ENCODE measurements around the gene MYO1A.

MYO1A gene

DNA sequence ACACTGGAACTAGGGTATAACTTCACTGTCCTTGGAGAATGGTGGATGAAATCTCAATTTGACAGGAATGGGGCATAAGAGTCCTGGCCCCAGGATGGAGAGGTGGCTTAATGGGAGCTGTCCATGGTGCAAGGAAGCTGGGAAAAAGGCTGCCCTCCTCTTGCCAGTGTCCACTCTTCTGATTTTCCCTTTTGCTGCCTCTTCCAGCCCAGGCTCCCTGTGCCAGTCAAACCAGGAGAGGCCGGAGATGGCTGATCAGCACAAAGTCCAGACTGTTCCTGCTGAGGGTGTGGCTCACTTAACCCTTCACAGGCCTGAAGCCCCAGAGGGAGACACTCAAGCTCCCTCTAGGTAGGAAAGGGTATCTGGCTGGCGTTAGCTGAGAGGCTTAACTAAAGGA is at the start of gene MYO1A:
Gene MYO1A, minus strand, starts transcription at position 240 of the 400 bp plus-strand sequence. CDS start 1,806 bp downstream, outside the sequence.
- no peak for FAIRE-seq

DNA sequence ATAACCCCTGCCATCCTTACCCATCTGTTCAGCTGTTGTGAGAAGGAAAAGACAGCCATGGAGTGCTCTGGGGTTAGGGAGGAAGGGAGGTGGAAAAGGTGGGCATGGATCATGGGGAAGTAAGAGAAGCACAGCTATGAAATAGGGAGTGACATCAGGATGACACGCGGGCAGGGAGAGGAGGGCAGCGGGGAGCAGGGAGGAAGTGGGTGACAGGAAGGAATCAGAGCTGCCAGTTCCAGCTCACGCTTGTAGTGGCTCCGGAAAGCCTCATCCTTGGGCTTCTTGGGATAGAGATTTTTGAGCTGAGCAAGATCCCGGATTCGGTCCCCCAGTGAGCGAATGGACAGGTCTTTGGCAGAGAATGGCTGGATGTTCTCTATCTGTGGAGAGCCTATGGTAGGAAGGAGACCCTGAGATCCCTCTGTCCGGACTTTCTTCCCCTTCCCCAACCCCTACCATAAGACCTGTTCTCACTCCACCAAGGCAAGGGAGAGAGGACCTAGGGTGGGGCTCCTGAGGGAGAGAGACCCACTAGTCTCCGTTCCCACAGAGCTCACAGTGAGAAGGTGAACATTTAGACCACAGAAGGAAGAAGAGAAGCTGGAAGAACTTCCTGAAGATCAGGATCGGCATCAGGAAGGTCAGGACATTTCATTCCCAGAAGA is 49.3 kb upstream of the MYO1A start:
- no peak for FAIRE-seq

DNA sequence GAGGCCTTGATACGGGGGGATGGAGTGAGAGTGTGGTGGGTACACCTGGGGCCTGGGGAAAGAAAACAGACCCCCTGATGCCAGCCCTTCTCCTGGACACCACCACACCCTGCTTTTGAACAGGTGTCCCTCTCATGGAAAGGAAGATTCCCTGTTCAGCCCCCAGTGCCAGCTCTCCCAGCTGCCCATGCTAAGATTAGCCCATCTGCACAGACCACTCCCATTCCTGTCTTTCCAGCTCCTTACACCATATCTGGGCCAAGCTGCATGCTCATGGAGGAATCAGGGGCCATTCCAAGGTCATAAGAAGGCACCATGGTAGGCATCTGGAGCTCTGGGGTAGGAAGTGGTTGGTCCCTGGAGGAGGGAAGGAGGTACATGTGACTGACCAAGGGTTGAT is 48.6 kb upstream of the MYO1A start:
- no peak for FAIRE-seq

DNA sequence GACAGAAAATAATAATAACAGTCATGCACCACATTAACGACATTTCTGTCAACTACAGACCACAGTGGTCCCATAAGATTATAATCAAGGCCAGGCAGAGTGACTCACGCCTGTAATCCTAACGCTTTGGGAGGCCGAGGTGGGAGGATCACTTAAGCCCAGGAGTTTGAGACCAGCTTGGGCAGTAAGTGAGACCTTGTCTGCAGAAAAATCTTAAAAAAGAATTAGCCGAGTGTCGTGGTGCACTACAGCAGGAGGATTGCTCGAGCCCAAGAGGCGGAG is 47.6 kb upstream of the MYO1A start:
- no peak for FAIRE-seq

DNA sequence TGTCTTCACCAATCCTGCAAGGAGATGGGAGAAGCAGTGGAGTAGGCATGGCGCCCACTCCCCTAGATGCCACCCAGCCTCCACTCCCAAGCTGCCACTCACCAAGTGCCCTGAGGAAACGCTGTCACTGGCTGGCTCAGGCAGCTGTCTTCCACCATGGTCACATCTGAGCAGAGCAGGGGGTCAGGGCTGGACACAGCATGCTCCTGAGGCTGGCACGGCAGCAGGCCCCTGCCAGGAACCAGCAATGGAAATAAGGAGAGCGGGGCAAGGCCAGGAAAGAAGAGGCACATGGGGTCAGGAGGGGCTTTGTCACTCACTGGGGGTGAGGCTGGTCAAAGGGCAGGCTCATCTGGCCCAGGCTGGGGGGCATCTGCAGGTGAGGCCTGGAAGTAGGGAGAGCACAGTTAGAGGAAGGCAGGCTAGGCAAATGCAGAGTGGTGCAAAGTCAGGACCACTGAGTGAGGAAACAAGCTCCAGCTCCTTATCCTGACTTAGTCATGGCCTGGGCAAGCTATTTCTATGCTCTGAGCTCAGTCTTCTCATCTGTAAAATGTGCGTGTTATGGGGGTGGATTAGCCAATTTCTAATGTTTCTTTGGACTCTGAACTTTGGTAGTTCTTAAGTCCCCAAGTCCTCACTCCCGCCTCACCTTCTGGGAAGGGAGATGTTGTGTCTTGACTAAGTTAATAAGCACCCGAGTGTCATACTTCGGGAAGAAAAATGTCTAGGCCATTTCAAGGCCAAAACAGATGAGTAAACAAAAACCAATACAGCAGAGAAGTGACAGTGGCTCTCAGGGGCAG is 47.0 kb upstream of the MYO1A start:
- no peak for FAIRE-seq

DNA sequence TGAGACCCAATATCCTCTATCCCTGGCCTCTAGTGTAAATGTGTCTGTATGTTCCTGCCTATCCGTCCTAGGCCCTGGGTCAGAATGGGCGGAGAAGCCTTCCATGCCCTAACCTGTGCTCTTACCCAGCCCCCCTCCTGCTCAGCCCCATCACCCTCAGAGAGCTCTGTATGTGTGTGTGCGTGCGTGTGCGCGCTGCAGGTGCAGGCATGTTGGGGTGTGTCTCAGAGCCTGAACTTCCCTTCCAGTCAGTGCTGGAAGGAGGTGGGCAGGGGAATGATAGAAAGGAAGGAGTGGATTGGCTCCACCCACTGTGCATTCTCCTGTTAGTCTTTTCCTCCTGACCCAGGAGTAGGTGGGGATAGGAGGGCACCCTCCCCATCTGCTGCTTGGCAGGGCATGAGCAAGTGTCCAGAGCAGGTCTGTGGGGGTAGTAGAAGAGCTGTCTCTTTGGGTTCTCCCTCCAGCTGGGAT is 46.2 kb upstream of the MYO1A start:
- no peak for FAIRE-seq

DNA sequence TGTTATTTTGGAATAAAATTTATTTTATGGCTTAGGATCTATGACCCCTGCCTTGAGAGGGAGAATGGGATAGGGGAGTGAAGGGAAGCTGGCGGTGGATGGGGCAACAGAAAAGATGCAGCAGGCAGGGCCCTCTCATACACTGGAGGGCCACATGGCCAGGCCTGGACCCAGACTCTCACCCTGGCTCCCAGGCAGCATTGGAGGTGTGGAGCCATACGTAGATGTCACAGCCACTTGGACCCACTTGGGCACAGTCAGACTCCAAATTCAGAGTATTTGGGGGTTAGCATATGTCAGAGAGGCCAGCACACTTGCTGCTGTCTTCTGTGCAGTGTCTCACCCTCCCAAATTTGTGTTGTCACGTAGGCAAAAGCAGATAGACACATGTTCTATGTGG is 45.5 kb upstream of the MYO1A start:
- no peak for FAIRE-seq

DNA sequence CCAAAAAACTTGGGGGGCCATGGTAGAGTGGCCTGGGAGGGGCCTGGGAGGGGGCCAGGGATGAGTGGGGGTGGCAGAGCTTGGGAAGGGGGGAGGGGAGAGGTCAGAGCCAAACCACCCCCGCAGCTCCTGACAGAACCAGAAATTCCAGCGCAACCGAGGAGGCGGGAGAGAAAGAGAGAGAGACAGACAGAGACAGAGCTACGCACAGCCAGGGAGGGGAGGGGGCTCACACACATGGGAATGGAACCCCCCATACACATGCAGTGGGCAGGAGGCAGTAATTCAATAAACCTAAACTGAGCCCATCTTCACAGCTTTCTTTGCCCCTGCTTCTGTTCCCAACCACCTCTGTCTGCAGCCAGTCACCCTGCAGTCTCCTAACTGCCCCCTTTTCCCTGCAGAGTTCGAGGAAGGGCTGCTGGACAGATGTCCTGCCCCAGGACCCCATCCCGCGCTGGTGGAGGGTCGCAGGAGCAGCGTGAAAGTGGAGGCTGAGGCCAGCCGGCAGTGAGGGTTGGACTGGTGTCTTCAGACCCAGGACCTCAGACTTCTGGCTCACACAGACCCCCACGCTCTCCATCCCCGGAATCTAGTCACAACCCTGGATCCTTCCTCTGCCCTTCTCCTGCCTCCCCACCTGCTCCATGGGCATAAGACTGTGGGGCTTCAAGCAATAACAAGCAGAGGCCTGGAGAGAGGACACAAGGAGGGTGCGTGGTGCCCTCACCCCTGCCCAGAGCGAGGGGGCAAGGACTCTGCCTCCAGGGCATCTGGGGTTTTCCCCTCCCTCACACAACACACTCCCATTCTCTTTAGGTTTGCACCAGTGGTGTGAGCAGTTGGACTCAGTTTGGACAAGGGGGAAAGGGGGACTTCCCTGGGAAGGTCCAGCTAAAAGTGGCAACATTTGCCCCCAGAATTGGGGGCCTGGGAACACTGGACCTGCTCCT is 44.6 kb upstream of the MYO1A start:
- FAIRE-seq, result no peak

DNA sequence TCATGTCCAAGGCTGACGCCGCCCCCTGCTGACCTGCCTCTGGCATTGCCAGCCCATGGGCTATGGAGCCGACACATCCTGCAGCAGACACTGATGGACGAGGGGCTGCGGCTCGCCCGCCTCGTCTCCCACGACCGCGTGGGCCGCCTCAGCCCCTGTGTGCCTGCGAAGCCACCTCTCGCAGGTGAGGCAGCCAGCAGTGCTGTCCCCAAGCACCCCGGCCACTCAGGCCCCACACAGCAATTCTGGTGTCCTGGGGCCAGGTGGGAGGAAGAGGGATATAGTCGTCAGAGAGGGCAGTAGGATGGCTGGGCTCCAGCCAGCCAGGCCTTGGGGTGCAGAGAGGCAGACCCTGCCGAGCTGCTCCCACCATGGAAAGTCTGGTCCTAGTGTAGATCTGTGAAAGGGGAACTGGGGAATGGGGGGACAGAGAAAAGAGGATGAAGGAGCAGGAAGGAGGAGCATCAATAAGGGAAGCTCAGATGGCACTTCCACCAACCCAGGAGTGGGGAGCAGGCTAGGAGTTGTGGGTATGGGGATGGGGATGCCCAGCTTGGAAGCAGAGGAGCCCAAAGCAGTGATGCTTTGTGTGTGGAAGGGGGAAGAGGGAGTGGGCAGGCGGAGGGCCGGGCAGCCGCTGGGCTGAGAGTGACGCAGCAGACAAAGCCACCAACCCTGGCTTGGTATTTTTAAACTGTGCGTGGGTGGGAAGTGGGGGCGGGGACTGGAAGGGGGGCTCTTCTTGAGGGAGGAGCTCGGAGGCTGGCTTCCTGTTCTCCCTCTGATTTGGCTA is 43.7 kb upstream of the MYO1A start:
- FAIRE-seq, result peak; percentile 37

DNA sequence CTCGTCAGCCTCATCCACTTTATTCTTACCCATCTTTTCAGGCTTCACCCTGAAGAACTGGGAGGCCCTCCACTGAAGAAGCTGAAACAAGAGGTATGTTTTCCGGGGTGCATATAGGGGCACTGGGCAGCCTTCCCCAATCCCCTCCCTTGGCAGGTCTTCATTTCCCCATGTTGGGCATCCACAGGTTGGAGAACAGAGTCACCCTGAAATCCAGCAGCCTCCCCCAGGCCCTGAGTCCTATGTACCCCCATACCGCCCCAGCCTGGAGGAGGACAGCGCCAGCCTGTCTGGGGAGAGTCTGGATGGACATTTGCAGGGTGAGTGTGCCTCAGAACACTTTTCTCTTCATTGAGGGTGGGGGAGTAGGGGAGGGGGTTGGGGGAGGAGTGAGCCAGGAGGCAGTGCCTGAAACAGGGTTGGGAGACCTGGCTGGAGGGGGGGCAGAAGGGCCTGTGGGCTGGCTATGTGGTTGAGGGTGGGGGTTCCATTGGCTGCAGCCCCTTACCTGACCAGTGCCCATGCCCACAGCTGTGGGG is 43.0 kb upstream of the MYO1A start:
- no peak for FAIRE-seq

DNA sequence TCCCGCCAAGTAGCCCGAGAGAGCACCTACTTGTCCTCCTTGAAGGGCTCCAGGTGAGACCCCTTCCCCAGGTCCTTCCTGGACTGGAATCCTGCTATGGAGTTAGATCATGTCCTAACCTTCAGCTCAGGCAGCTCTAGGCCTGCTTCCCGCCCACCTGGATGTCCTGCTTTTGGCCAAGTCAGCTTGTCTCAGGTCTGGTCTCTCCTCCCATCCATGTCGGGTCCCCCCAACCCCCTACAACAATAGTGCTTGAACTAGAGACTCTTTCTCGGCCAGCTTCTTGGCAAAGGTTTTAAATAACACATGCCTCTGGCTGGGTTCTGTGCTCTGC is 42.6 kb upstream of the MYO1A start:
- no peak for FAIRE-seq

DNA sequence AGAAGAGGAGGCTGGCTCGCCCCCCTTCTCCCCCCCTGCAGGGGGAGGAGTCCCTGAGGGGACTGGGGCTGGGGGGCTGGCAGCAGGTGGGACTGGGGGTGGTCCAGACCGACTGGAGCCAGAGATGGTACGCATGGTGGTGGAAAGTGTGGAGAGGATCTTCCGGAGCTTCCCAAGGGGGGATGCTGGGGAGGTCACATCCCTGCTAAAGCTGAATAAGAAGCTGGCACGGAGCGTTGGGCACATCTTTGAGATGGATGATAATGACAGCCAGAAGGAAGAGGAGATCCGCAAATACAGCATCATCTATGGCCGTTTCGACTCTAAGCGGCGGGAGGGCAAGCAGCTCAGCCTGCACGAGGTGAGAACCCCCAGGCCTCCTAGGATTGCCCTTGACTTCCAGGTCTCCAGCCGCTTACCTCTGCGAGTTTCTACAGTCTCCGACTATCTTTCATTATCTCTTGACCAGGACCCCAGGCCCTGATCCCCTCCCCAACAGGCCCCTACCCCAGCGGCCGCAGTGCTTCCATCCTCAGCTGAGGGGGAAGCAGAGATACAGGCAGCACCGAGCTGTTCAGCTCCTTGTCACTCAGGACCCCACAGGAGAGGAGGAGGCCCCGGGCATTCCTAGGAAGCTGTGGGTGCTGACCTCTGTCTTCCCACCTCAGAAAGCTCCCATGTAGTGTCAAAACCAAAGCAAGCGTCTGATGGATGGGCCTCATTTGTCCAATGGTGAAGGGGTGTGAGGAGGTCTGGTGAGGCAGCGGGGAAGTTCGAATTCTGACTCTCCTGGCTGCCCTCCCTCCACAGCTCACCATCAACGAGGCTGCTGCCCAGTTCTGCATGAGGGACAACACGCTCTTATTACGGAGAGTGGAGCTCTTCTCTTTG is 42.0 kb upstream of the MYO1A start:
- no peak for FAIRE-seq

DNA sequence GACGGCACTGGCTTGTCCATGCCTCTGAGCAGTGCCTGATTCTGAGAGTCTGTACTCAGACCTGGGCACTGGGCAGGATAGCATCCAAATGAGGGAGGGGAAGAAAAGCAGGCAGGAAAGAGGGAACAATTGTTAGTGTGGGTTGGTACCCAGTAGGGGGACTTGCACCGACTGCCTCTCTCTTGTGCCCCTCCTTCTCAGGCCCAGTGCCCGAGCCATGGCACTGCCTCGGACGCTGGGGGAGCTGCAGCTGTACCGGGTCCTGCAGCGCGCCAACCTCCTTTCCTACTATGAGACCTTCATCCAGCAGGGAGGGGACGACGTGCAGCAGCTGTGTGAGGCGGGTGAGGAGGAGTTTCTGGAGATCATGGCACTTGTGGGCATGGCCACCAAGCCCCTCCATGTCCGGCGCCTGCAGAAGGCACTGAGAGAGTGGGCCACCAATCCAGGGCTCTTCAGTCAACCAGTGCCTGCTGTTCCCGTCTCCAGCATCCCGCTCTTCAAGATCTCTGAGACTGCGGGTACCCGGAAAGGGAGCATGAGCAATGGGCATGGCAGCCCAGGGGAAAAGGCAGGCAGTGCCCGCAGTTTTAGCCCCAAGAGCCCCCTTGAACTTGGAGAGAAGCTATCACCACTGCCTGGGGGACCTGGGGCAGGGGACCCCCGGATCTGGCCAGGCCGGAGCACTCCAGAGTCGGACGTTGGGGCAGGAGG is 41.2 kb upstream of the MYO1A start:
- FAIRE-seq, result no peak

DNA sequence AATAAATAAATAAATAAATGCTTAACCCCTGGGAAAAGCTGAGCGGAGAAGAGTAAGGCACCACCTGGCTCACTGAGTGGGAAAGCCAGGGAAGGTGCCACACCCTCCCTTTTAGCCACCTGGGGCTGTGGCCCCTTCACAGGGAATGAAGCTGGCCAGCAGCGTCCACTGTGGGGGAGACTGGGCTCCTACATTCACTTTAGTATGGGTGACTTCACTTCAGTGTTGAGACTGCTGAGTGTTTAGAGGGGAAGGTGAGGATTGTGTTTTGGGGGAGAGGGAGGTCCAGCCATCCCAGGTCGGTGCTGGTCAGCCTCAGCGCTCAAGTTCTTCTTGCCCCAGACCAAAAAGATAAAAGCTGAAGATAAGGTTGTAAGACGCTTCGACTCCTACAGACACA is 40.6 kb upstream of the MYO1A start:
- FAIRE-seq, result no peak

DNA sequence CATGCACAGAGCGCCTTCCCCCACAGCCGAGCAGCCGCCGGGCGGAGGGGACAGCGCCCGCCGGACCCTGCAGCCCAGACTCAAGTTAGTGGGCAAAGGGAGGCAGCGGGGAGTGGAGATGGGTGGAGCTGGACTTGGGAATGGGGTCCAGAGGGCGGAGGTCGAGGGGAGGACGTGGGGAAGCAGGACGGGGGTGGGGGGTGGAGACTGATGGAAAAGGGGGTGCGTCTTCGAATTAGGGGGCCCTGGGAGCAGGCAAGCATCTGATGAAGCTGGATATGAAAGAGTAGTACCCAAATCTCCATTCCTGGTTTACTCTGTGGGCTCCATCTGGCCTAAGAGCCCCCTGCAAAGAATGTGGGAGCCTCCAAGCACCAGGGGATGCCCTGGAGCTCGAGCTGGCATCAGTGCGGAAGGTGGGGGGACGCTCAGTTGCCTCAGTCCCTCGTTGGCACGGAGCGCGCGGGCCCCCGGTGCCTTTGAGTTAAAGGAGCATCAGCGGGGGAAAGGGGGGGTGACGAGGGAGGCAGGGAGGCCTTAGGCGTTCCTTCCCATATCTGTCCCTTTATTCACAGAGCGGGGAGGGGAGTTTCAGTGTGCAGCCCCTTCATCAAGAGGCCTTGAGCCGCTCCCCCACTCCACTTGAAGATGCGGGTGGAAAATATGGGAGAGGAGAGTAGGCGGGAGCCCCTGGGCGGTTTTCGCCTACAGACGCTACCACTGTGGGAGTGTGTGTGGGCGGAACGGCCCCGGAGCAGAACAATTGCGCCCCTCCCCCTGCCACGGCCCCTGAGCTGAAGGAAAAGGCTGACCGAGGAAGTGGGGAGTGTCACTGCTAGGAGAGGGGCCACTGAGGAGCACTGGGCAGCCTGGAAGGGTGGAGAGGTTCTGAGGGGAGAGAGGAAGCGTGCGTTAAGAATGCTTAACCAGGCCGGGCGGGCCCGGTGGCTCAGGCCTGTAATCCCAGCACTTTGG is 39.6 kb upstream of the MYO1A start:
- FAIRE-seq, result no peak

DNA sequence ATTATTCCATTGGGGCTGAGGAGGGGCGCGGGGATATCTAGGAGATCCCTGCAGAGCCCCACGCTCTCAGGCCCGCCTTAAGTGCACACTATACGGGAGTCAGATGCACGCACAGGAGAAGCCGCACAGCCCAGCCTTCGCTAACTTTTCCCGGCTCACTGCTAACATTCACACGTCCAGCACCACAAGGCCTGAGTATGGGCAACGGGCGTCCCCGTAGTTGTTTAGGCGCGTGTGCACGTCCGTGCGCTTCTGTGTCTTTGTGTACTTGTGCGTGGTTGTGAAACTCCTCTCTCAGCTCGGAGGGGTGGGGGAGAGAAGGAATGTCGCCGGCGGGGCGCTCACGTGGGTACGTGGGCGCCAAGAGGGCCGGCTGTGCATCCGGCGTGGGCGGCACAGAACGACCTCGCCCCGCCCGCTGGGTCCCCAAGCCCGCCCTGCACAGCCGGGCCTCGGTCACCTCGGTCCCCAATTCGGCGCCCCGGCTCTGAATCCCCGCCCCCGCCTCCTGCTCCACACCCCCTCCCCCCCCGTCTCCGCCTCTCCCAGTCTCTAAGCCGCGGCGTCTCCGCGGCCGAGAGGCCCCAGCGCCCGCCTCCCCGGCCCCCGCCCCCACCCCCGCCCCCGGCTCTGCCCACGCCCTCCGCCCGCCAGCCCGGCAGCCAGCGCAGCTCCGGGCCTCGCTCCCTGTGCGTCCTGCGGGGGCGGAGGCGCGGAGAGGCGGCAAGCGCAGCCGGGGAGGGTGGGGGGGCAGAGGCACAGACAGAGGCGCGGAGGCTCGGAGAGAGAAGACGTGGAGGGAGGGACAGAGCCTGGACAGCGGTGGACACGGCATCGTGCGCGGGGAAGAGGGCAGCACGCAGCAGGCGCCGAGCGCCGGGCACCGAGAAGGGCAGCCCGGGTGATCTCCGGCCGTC is 38.7 kb upstream of the MYO1A start, which contains the start of gene NAB2:
Gene NAB2, plus strand, starts transcription at position 761 of the 917 bp plus-strand sequence. CDS start 158 bp downstream, outside the sequence.
- FAIRE-seq, result no peak

DNA sequence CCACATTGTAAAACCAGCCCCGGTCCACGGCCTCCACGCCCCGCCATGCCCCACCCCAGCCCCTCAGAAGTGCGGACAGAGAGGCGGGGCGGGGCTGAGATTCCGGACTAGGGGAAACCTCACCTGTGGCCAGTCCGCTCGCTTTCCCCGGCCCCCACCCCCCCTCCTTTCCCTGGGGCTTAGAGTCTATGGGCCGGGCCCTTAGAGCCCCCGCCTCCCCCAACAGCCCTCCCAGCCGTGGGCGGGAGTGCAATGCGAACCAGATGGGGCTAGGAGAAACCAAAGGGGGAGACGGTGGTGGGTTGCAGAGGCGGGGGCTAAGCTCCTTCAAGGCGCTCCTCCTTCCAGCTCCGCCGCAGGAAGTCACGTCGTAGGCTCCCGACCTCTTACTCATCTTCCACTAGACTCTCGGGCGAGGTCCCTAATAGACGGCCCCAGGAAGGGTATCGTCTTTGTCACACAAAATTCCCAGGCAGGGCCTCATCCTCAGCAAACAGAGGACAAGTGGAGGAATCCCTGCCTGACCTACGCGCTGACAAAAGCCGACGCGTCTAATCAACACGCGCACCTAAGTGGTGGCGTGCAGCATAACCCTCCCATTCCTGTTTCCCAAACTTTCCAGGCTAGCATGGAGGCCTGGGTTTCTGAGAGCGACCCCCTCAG is 37.9 kb upstream of the MYO1A start:
- FAIRE-seq, result no peak
